ENCODE data around the gene POLE4.

The POLE4 gene

GRCh38 chr2:74959106-74959751 is 786 bp downstream of the POLE4 start:
- H3K4me3 ChIP-seq (ENCODE audit: low read depth, low read length): peak overlapping the region; percentile 56
- TF ChIP-seq, protein P1, sequence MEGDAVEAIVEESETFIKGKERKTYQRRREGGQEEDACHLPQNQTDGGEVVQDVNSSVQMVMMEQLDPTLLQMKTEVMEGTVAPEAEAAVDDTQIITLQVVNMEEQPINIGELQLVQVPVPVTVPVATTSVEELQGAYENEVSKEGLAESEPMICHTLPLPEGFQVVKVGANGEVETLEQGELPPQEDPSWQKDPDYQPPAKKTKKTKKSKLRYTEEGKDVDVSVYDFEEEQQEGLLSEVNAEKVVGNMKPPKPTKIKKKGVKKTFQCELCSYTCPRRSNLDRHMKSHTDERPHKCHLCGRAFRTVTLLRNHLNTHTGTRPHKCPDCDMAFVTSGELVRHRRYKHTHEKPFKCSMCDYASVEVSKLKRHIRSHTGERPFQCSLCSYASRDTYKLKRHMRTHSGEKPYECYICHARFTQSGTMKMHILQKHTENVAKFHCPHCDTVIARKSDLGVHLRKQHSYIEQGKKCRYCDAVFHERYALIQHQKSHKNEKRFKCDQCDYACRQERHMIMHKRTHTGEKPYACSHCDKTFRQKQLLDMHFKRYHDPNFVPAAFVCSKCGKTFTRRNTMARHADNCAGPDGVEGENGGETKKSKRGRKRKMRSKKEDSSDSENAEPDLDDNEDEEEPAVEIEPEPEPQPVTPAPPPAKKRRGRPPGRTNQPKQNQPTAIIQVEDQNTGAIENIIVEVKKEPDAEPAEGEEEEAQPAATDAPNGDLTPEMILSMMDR (IDR thresholded peaks at IDR 0.05; ENCODE audit: control insufficient read depth, extremely low read depth, insufficient read depth): no peak
- no peak for DNase-seq (ENCODE audit: low read depth)

- H3K4me3 ChIP-seq (ENCODE audit: low read depth, low read length): no peak overlapping the region
- no peak for DNase-seq (ENCODE audit: low read depth)
- TF ChIP-seq, protein P1 (IDR thresholded peaks at IDR 0.05; ENCODE audit: control insufficient read depth, extremely low read depth, insufficient read depth): no peak
Measured at GRCh38 chr2:74966887-74967286, 8.4 kb downstream of the POLE4 start.

DNA sequence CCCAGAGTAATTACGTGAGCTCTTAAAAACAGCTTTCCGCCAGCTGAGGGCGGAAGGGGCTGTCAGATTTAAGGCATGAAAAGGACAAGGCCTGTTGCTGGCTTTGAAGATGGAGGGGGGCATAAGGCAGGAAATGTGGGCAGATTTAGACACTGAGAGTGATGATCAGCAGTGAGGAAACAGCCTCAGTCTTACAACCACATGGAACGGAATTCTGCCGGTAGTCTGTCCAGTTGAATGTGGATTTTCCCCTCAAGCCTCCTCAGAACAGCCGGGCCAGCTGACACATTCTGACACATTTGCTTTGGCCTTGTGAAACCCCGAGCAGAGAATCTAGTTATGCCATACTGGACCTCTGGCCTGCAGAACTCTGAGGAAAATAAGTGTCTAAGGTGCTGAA is 16.6 kb downstream of the POLE4 start:
- TF ChIP-seq, protein P1 (IDR thresholded peaks at IDR 0.05; ENCODE audit: control insufficient read depth, extremely low read depth, insufficient read depth): no peak
- no peak for DNase-seq (ENCODE audit: low read depth)
- no peak overlapping the region for H3K4me3 ChIP-seq (ENCODE audit: low read depth, low read length)

DNA sequence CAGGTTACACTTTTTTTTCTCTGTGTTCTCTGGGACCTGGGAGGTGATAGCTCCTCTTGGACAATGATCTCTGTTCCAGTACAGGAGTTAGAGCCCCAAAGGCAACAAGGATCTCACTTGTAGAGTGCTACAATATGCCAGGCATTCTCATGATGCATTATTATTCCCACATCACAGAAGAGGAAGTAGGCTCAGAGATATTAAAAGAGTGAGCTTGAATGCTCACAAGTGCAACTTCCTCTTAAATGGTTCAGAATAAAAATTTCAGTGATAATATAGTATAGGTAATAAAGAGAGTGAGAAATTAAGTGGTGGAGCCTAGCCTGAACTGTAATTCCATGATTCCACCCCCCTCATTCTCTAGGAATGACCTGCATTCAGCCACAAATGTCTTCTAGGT is 21.4 kb downstream of the POLE4 start:
- TF ChIP-seq, protein P1 (IDR thresholded peaks at IDR 0.05; ENCODE audit: control insufficient read depth, extremely low read depth, insufficient read depth): no peak
- no peak overlapping the region for H3K4me3 ChIP-seq (ENCODE audit: low read depth, low read length)
- DNase-seq (ENCODE audit: low read depth): no peak

DNA sequence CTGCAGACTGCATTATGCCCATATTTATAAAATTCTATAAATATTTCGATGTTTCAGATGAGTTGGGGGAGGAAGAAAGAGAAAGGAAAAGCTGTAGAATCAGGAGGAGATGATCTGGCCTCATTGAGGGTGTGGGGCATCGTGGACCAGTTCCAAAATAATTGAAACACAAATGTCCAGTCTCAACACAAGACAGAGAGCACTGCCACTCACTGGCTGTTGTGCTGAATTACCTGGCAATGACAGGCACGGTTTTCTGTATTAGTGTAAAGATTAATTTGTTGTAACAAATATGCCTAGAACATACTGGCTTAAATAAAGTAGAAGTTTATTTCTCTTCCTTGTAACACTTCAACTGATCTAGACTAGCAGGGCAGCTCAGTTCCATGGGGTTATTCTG is 24.1 kb downstream of the POLE4 start:
- no peak overlapping the region for H3K4me3 ChIP-seq (ENCODE audit: low read depth, low read length)
- TF ChIP-seq, protein P1 (IDR thresholded peaks at IDR 0.05; ENCODE audit: control insufficient read depth, extremely low read depth, insufficient read depth): peak; percentile 28; the same call in 1 of the 2 replicates
- DNase-seq (ENCODE audit: low read depth): no peak

DNA sequence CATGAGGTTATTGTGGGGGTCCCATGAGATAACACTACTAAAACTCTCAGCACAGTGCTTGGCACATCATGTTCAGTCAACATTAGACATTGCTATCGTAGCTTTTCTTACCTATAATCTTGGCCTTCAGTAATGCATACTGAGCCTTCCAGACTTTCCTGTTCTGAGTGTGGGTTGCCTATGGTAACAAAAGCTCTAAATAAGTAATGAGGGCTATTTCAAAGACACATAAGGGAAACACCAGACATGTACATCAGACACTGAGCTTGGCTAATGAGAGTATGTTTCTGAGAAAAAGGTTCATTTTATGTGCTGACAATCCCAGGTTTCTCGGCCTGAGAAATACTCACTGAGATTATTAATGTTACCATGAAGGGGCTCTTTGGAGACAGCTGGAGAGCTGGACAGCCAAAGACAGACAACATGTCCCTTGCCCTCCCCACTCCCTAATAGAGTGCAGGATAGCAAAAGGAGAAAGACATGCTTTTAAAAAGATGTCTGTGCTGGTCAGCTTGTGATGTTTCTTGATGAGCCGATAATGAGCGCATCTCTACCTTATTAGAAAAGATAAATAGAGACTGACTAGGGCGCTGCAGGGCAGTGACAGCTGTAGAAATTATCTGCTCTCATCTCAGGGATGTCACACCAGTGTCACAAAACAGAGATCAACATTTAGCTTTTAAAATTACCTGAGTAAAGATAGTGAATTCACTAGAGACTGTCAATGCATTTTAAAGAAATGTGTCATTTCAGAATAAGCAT is 25.4 kb downstream of the POLE4 start:
- TF ChIP-seq, protein P1 (IDR thresholded peaks at IDR 0.05; ENCODE audit: control insufficient read depth, extremely low read depth, insufficient read depth): no peak
- DNase-seq (ENCODE audit: low read depth): no peak

More for the DNA sequence above, 25.4 kb downstream of the POLE4 start:
- no peak overlapping the region for H3K4me3 ChIP-seq (ENCODE audit: low read depth, low read length)

Data from LNCaP clone FGC (cell line).